Endodermal cell (in vitro differentiated cells): ENCODE measurements around the gene CLEC6A. TPM values are rescaled to one million over a fixed set of nuclear protein-coding genes. Genes with fewer than 3 reads are reported as not detected.

Experiments
- DNase-seq: peaks from one replicate; pipeline ENCODE4 v3.0.0-alpha.2; 2017
- H3K27ac ChIP-seq: 2 replicates; pipeline ENCODE4 v1.5.1; 2013; ENCODE audit warnings: mild to moderate bottlenecking, low read depth, low read length, moderate library complexity
- H3K27me3 ChIP-seq: 2 replicates; pipeline ENCODE4 v1.6.1; 2013; ENCODE audit warnings: mild to moderate bottlenecking, low read length, moderate library complexity; ENCODE audit not compliant: insufficient read depth, control insufficient read depth, poor library complexity, severe bottlenecking
- H3K36me3 ChIP-seq: 2 replicates; pipeline ENCODE4 v1.7.0; 2013; ENCODE audit warnings: mild to moderate bottlenecking, low read length, moderate library complexity; ENCODE audit not compliant: control insufficient read depth, insufficient read depth
- H3K4me1 ChIP-seq: one replicate; pipeline ENCODE4 v1.7.0; 2013; ENCODE audit warnings: low read length; ENCODE audit not compliant: control insufficient read depth, insufficient read depth
- H3K4me3 ChIP-seq: 2 replicates; pipeline ENCODE4 v1.5.1; 2013; ENCODE audit warnings: mild to moderate bottlenecking, low read length, moderate library complexity
- H3K9ac ChIP-seq: 2 replicates; pipeline ENCODE4 v1.6.1; 2013; ENCODE audit warnings: mild to moderate bottlenecking, low read length, moderate library complexity; ENCODE audit not compliant: poor library complexity, severe bottlenecking; ENCODE audit errors: extremely low read depth
- H3K9me3 ChIP-seq: 2 replicates; pipeline ENCODE4 v1.6.1; 2013; ENCODE audit warnings: mild to moderate bottlenecking, low read length, moderate library complexity; ENCODE audit not compliant: control insufficient read depth
- H3K27ac Mint-ChIP-seq: 2 replicates; pipeline ENCODE4 v1.8.0; 2020; ENCODE audit warnings: mixed read lengths
- H3K27me3 Mint-ChIP-seq: 2 replicates; pipeline ENCODE4 v1.8.0; 2021; ENCODE audit warnings: mild to moderate bottlenecking, mixed read lengths; ENCODE audit not compliant: insufficient read depth
- H3K36me3 Mint-ChIP-seq: 2 replicates; pipeline ENCODE4 v1.8.0; 2020; ENCODE audit warnings: low read depth, mixed read lengths
- H3K4me1 Mint-ChIP-seq: 2 replicates; pipeline ENCODE4 v1.8.0; 2020; ENCODE audit warnings: mixed read lengths
- H3K4me3 Mint-ChIP-seq: 2 replicates; pipeline ENCODE4 v1.8.0; 2020; ENCODE audit warnings: mild to moderate bottlenecking, moderate library complexity, mixed read lengths
- H3K9me3 Mint-ChIP-seq: 2 replicates; pipeline ENCODE4 v1.8.0; 2020; ENCODE audit warnings: mild to moderate bottlenecking, mixed read lengths
- CTCF ChIP-seq: fragments of 200-600 bp; sonication (generic); conservative IDR thresholded peaks from 2 replicates; pipeline ENCODE4 v1.5.0; 2021; ENCODE audit warnings: antibody characterized with exemption, mild to moderate bottlenecking
- WGBS, 2 experiments: methylation state at CpG; one replicate each; pipeline versions ENCODE4 v1.1.5 to v1.1.7; 2013; ENCODE audit warnings: missing lambda C conversion rate in 2 of 2, mixed read lengths in 1 of 2; ENCODE audit not compliant: insufficient coverage in 1 of 2, insufficient read length in 1 of 2; 5-methylcytosine and 5-hydroxymethylcytosine counted together
- total RNA-seq, 2 donors: library from RNA; stranded (reverse); fragmentation: NEBNext Ultra II Directional in 1 of 2; extraction: Animal tissue kit (Norgen Biotek cat#: 25700) in 1 of 2; gene quantifications; 2 replicates in 1 of 2; 3 replicates in 1 of 2; pipeline ENCODE4 v1.2.1, GENCODE V29; 2021

Gene CLEC6A
- total RNA-seq, 2 donors from 2014 or later: 0.20 TPM; not detected in 1

GRCh38 chr12:8482571-8483061 lies 26.9 kb downstream of the CLEC6A start:
- Mint-ChIP-seq H3K27ac (no peak overlapping the region), H3K4me1 (peaks cover 19% of the 10 kb centered on the region), H3K36me3 (no peaks in the 10 kb centered on the region), H3K4me3 (no peak overlapping the region), H3K27me3 (no peaks in the 10 kb centered on the region), H3K9me3 (peaks cover 21% of the 10 kb centered on the region)
- peak; percentile 36 for DNase-seq
- H3K27ac ChIP-seq: peak overlapping the region; percentile 70
- H3K4me1 ChIP-seq: no peaks in the 10 kb centered on the region
- no peaks in the 10 kb centered on the region for H3K36me3 ChIP-seq
- no peak for TF ChIP-seq CTCF
- 20 to 91% methylated on average over 1 to 2 of the region's 2 CpGs for WGBS, 2 experiments
- H3K27me3 ChIP-seq: no peaks in the 10 kb centered on the region
- H3K9me3 ChIP-seq: peaks cover 7% of the 10 kb centered on the region
- H3K4me3 ChIP-seq: no peak overlapping the region
- H3K9ac ChIP-seq: no peak overlapping the region

- H3K27ac Mint-ChIP-seq: no peak overlapping the region
These were observed 27.3 kb downstream of the CLEC6A start for GRCh38 chr12:8483079-8483478.

GRCh38 chr12:8491646-8492530 lies 36.1 kb downstream of the CLEC6A start:
- DNase-seq: no peak
- Mint-ChIP-seq H3K27me3 (no peaks in the 10 kb centered on the region), H3K36me3 (no peaks in the 10 kb centered on the region), H3K4me1 (no peaks in the 10 kb centered on the region), H3K4me3 (no peak overlapping the region), H3K9me3 (peaks cover 16% of the 10 kb centered on the region), H3K27ac (no peak overlapping the region)
- Histone ChIP-seq H3K4me1 (no peaks in the 10 kb centered on the region), H3K27ac (no peak overlapping the region), H3K9ac (no peak overlapping the region), H3K36me3 (no peaks in the 10 kb centered on the region), H3K27me3 (no peaks in the 10 kb centered on the region), H3K4me3 (no peak overlapping the region), H3K9me3 (peaks cover 3% of the 10 kb centered on the region)
- TF ChIP-seq CTCF: no peak
- 85 to 100% methylated on average over 2 to 3 of the region's 5 CpGs for WGBS, 2 experiments

More at GRCh38 chr12:8483079-8483478, 27.3 kb downstream of the CLEC6A start:
- DNase-seq: no peak
- peaks cover 7% of the 10 kb centered on the region for H3K9me3 ChIP-seq
- no peak overlapping the region for H3K4me3 ChIP-seq
- H3K36me3 ChIP-seq: no peaks in the 10 kb centered on the region
- H3K9ac ChIP-seq: no peak overlapping the region
- no peak for TF ChIP-seq CTCF
- Mint-ChIP-seq H3K4me1 (peaks cover 19% of the 10 kb centered on the region), H3K4me3 (no peak overlapping the region), H3K36me3 (no peaks in the 10 kb centered on the region), H3K9me3 (peaks cover 24% of the 10 kb centered on the region), H3K27me3 (no peaks in the 10 kb centered on the region)
- no peaks in the 10 kb centered on the region for H3K27me3 ChIP-seq
- no peak overlapping the region for H3K27ac ChIP-seq
- no peaks in the 10 kb centered on the region for H3K4me1 ChIP-seq
